Measurements from ENCODE around the gene SOX6.

- TF ChIP-seq CTCF (IDR thresholded peaks at IDR 0.05; ENCODE audit: low read length) (no peak), EZH2 (IDR thresholded peaks at IDR 0.05; ENCODE audit: borderline replicate concordance, low read length) (no peak)
These were observed 420.3 kb downstream of the SOX6 start for GRCh38 chr11:15936011-15936410.
